Neural crest cell (in vitro differentiated cells): ENCODE measurements around the gene MLLT6. TPM values are rescaled to one million over a fixed set of nuclear protein-coding genes. Genes with fewer than 3 reads are reported as not detected.

Source experiments
- DNase-seq: peaks from one replicate; pipeline ENCODE4 v3.0.0; 2021; ENCODE audit warnings: low read depth, mixed read lengths, low spot score
- H3K27ac Mint-ChIP-seq: one replicate; pipeline ENCODE4 v1.8.0; 2021; ENCODE audit warnings: mild to moderate bottlenecking, mixed read lengths; ENCODE audit not compliant: unreplicated experiment
- H3K27me3 Mint-ChIP-seq: 2 replicates; pipeline ENCODE4 v1.8.0; 2021; ENCODE audit warnings: low read depth, mild to moderate bottlenecking, mixed read lengths
- H3K36me3 Mint-ChIP-seq: 2 replicates; pipeline ENCODE4 v1.8.0; 2021; ENCODE audit warnings: low read depth, mild to moderate bottlenecking, mixed read lengths
- H3K4me1 Mint-ChIP-seq: 2 replicates; pipeline ENCODE4 v1.8.0; 2021; ENCODE audit warnings: mixed read lengths
- H3K4me3 Mint-ChIP-seq: one replicate; pipeline ENCODE4 v1.8.0; 2021; ENCODE audit warnings: mild to moderate bottlenecking, mixed read lengths
- H3K9me3 Mint-ChIP-seq: 2 replicates; pipeline ENCODE4 v1.8.0; 2021; ENCODE audit warnings: mixed read lengths
- CTCF ChIP-seq: fragments of 200-600 bp; sonication (generic); conservative IDR thresholded peaks from 2 replicates; pipeline ENCODE4 v1.5.0; 2021; ENCODE audit warnings: antibody characterized with exemption, mild to moderate bottlenecking
- total RNA-seq: library from RNA; stranded (reverse); gene quantifications from 2 replicates; pipeline ENCODE4 v1.2.1, GENCODE V29; 2021

MLLT6 gene
- total RNA-seq, 1 donor from 2014 or later, result 79.6 TPM

- Mint-ChIP-seq H3K27ac (no peak overlapping the region), H3K4me1 (peaks cover 38% of the 10 kb centered on the region), H3K4me3 (no peak overlapping the region), H3K9me3 (no peaks in the 10 kb centered on the region), H3K27me3 (no peaks in the 10 kb centered on the region), H3K36me3 (peaks cover 7% of the 10 kb centered on the region)
- TF ChIP-seq CTCF, result no peak
- DNase-seq, result no peak
These were observed 35.0 kb downstream of the MLLT6 start for GRCh38 chr17:38740044-38740443.

GRCh38 chr17:38740806-38741205 is 35.7 kb downstream of the MLLT6 start:
- H3K27me3 Mint-ChIP-seq, result no peaks in the 10 kb centered on the region
- H3K9me3 Mint-ChIP-seq, result no peaks in the 10 kb centered on the region
- peaks cover 7% of the 10 kb centered on the region for H3K36me3 Mint-ChIP-seq
- peaks cover 43% of the 10 kb centered on the region for H3K4me1 Mint-ChIP-seq
- H3K4me3 Mint-ChIP-seq, result peak overlapping the region; percentile 31
- DNase-seq, result no peak
- H3K27ac Mint-ChIP-seq, result no peak overlapping the region
- TF ChIP-seq CTCF, result no peak

- H3K27ac Mint-ChIP-seq, result no peak overlapping the region
- no peak for DNase-seq
- peaks cover 50% of the 10 kb centered on the region for H3K4me1 Mint-ChIP-seq
- H3K4me3 Mint-ChIP-seq, result peak overlapping the region; percentile 31
- H3K27me3 Mint-ChIP-seq, result no peaks in the 10 kb centered on the region
- no peaks in the 10 kb centered on the region for H3K9me3 Mint-ChIP-seq
- peaks cover 7% of the 10 kb centered on the region for H3K36me3 Mint-ChIP-seq
- no peak for TF ChIP-seq CTCF
These were observed 36.4 kb downstream of the MLLT6 start for GRCh38 chr17:38741461-38741860.

- no peaks in the 10 kb centered on the region for H3K27me3 Mint-ChIP-seq
- no peak for TF ChIP-seq CTCF
- peak overlapping the region; percentile 81 for H3K27ac Mint-ChIP-seq
- H3K36me3 Mint-ChIP-seq, result peaks cover 7% of the 10 kb centered on the region
- H3K9me3 Mint-ChIP-seq, result no peaks in the 10 kb centered on the region
- H3K4me3 Mint-ChIP-seq, result peak overlapping the region; percentile 76
- no peak for DNase-seq
- H3K4me1 Mint-ChIP-seq, result peaks cover 55% of the 10 kb centered on the region
These were observed 36.9 kb downstream of the MLLT6 start for GRCh38 chr17:38741921-38742410.

GRCh38 chr17:38742411-38743308 is 37.6 kb downstream of the MLLT6 start:
- Mint-ChIP-seq H3K27me3 (no peaks in the 10 kb centered on the region), H3K9me3 (no peaks in the 10 kb centered on the region), H3K4me1 (peaks cover 55% of the 10 kb centered on the region), H3K4me3 (peak overlapping the region; percentile 76), H3K27ac (peak overlapping the region; percentile 90), H3K36me3 (peaks cover 7% of the 10 kb centered on the region)
- no peak for TF ChIP-seq CTCF
- no peak for DNase-seq
